HepG2 (cell line): ENCODE measurements around the gene PCDHGA10. TPM values are rescaled to one million over a fixed set of nuclear protein-coding genes. Genes with fewer than 3 reads are reported as not detected.
A peak's percentile ranks its signal among the peaks of the same experiment; 100 is the strongest.

Source experiments
- ATAC-seq: fragments of 200-7000 bp; cut with Tn5 transposase; 3 replicates; pipeline ENCODE4 v1.9.1; 2020; ENCODE audit warnings: mild to moderate bottlenecking, moderate library complexity
- BruUV-seq: library from RNA; stranded (reverse); fragments of 400-500 nt; replicated peaks from 2 replicates; lab custom pipeline; 2021; lab: Mats Ljungman, UMichigan
- CTCF ChIA-PET: fragments of 300-600 bp; formaldehyde crosslinking; extraction: SDS; loops from one replicate; lab custom pipeline; 2021; ENCODE audit warnings: low total read pairs, inconsistent platforms, low intra/inter-chr PET ratio; lab: Yijun Ruan, JAX
- POLR2A ChIA-PET: fragments of 350-600 bp; sonication (Branson Sonifier 250); formaldehyde crosslinking; loops from one replicate; lab custom pipeline; 2020; ENCODE audit warnings: antibody characterized with exemption, inconsistent platforms; lab: Yijun Ruan, JAX
- DNase-seq: peaks from one replicate; pipeline ENCODE4 v3.0.0-alpha.2; 2015; ENCODE audit warnings: low spot score
- FAIRE-seq: peaks from 3 replicates; lab custom pipeline; 2011; peaks lifted over from hg19 to GRCh38; lab: Jason Lieb, UNC
- H2AFZ ChIP-seq: one replicate; pipeline ENCODE4 v1.6.1; 2011; ENCODE audit warnings: low read length, inconsistent platforms
- H3K27ac ChIP-seq: fragments of 300-600 bp; 3 replicates; pipeline ENCODE4 v1.8.0; 2011; ENCODE audit warnings: mixed run types, mild to moderate bottlenecking, mixed read lengths, low read length, inconsistent platforms; ENCODE audit not compliant: insufficient read depth; ENCODE audit errors: extremely low read length
- H3K27me3 ChIP-seq, 2 experiments: fragments of 200-600 bp in 1 of 2; 2 replicates in 1 of 2; 3 replicates in 1 of 2; pipeline versions ENCODE4 v1.6.0 to v1.8.0; 2011; ENCODE audit warnings: low read length in 2 of 2, mild to moderate bottlenecking in 2 of 2, moderate library complexity in 2 of 2, inconsistent platforms in 1 of 2; ENCODE audit not compliant: insufficient read depth in 2 of 2, control insufficient read depth in 1 of 2
- H3K36me3 ChIP-seq, 2 experiments: fragments of 200-600 bp in 1 of 2; replicated peaks in 1 of 2; 2 replicates in 1 of 2; 3 replicates in 1 of 2; pipeline versions ENCODE4 v1.5.1 to v1.8.0; 2011; ENCODE audit warnings: low read length in 2 of 2, inconsistent platforms in 1 of 2; ENCODE audit not compliant: insufficient read depth in 2 of 2, control insufficient read depth in 1 of 2
- H3K4me1 ChIP-seq: 2 replicates; pipeline ENCODE4 v1.5.1; 2012; ENCODE audit warnings: low read length, inconsistent platforms; ENCODE audit not compliant: insufficient read depth
- H3K4me2 ChIP-seq: 2 replicates; pipeline ENCODE4 v1.6.0; 2011; ENCODE audit warnings: low read depth, low read length, inconsistent platforms
- H3K4me3 ChIP-seq, 3 experiments: fragments of 200-600 bp in 1 of 3; sonication (generic), shearing (Covaris generic) in 1 of 3; replicated peaks in 1 of 3; 2 replicates each; pipeline ENCODE4 v1.5.1; 2011 to 2016; ENCODE audit warnings: low read length in 3 of 3, inconsistent platforms in 2 of 3, low read depth in 2 of 3, mild to moderate bottlenecking in 2 of 3, control low read depth in 1 of 3, mixed read lengths in 1 of 3; ENCODE audit not compliant: insufficient read depth in 1 of 3
- H3K79me2 ChIP-seq: one replicate; pipeline ENCODE4 v1.6.1; 2011; ENCODE audit warnings: low read length, inconsistent platforms; ENCODE audit not compliant: insufficient read depth
- H3K9ac ChIP-seq: 2 replicates; pipeline ENCODE4 v1.6.0; 2011; ENCODE audit warnings: mild to moderate bottlenecking, low read depth, low read length, inconsistent platforms; ENCODE audit not compliant: insufficient read depth
- H3K9me3 ChIP-seq: 2 replicates; pipeline ENCODE4 v1.5.1; 2012; ENCODE audit warnings: mild to moderate bottlenecking, low read length
- H4K20me1 ChIP-seq: 2 replicates; pipeline ENCODE4 v1.6.0; 2011; ENCODE audit warnings: inconsistent platforms, mild to moderate bottlenecking, low read length, moderate library complexity; ENCODE audit not compliant: insufficient read depth
- EEA1 ChIP-seq: sonication (generic); formaldehyde crosslinking; IDR thresholded peaks from 2 replicates; pipeline ENCODE4 v1.5.1; 2020; ENCODE audit warnings: mild to moderate bottlenecking, missing genetic modification reagents, borderline replicate concordance
- KLF12 ChIP-seq: sonication (generic); formaldehyde crosslinking; IDR thresholded peaks from 2 replicates; pipeline ENCODE4 v1.4.0; 2020; ENCODE audit warnings: missing genetic modification reagents, borderline replicate concordance
- STAG1 ChIP-seq: sonication (generic); formaldehyde crosslinking; IDR thresholded peaks from 2 replicates; pipeline ENCODE4 v1.4.0; 2020; ENCODE audit warnings: missing genetic modification reagents
- TP53 ChIP-seq: sonication (generic); formaldehyde crosslinking; conservative IDR thresholded peaks from 2 replicates; pipeline ENCODE4 v1.4.0; 2020; ENCODE audit warnings: missing genetic modification reagents
- ZBTB1 ChIP-seq: sonication (generic); formaldehyde crosslinking; IDR thresholded peaks from 2 replicates; pipeline ENCODE4 v1.4.0; 2020; ENCODE audit warnings: missing genetic modification reagents, borderline replicate concordance
- ZNF460 ChIP-seq: sonication (generic); formaldehyde crosslinking; IDR thresholded peaks from 2 replicates; pipeline ENCODE4 v1.5.1; 2020; ENCODE audit warnings: missing genetic modification reagents, mild to moderate bottlenecking, borderline replicate concordance
- WGBS: methylation state at CpG from one replicate; pipeline ENCODE4 v1.1.6; 2017; ENCODE audit warnings: low lambda C conversion rate; 5-methylcytosine and 5-hydroxymethylcytosine counted together
- in situ Hi-C: cut with HindIII; loops from 2 replicates; pipeline ENCODE4 v1.10.0; 2017; ENCODE audit warnings: low pct_unique_long_range_greater_than_20kb; ENCODE audit not compliant: extremely low pct_ligation_motif_present
- intact Hi-C: fragments of 100-400 bp; cut with micrococcal nuclease; formaldehyde crosslinking; loops from one replicate; pipeline ENCODE4 v1.10.0; 2022; ENCODE audit not compliant: unreplicated experiment
- polyA plus RNA-seq, 8 experiments: library from polyadenylated mRNA; depleted of rRNA in 3 of 8; stranded (reverse) in 7 of 8; unstranded in 1 of 8; fragments of >200 nt; fragmentation: Illumina TruSeq in 4 of 8; extraction: Trizol in 4 of 8; gene quantifications; 2 replicates each; pipeline versions ENCODE4 v1.2.1 to v1.2.3, GENCODE V29; 2011 to 2016; ENCODE audit warnings: low read depth in 4 of 8, missing spikeins in 1 of 8, mixed read lengths in 1 of 8; ENCODE audit not compliant: insufficient read depth in 1 of 8
- total RNA-seq, 5 experiments: library from RNA; depleted of rRNA; stranded (reverse); fragments of >200 nt; fragmentation: Illumina TruSeq; extraction: Trizol; gene quantifications; 2 replicates each; pipeline ENCODE4 v1.2.3, GENCODE V29; 2016; ENCODE audit warnings: low read depth in 1 of 5
- TF ChIP-seq, protein P1 (sequence below): sonication (generic); formaldehyde crosslinking; IDR thresholded peaks from 2 replicates; pipeline ENCODE4 v1.4.0; 2020; ENCODE audit warnings: missing genetic modification reagents
- TF ChIP-seq, protein P2 (sequence below): sonication (generic); formaldehyde crosslinking; IDR thresholded peaks from 2 replicates; pipeline ENCODE4 v1.5.0; 2020; ENCODE audit warnings: mild to moderate bottlenecking, missing genetic modification reagents, moderate library complexity

The PCDHGA10 gene
- total and polyA plus RNA-seq, 2 of the 13 experiments (the other 11 are each of a cell fraction or from before 2014, with no cell fraction given): 0.04 to 0.18 TPM

GRCh38 chr5:141420855-141421488 is 8.2 kb downstream of the PCDHGA10 start, which contains the start of gene PCDHGA11:
TSS of gene PCDHGA11 (plus strand) at chr5:141421051. CDS start at chr5:141421228, 177 bp downstream.
- Histone ChIP-seq H3K9me3 (peaks cover 30% of the 10 kb centered on the region), H3K4me3 (no peak within 1 kb of the TSS), H3K4me1 (no peaks in the 10 kb centered on the region), H3K9ac (no peak within 1 kb of the TSS), H4K20me1 (no peaks in the 10 kb centered on the region), H3K36me3 (no peaks in the 10 kb centered on the region), H2AFZ (no peak within 1 kb of the TSS), H3K27me3 (no peaks in the 10 kb centered on the region), H3K79me2 (no peaks in the 10 kb centered on the region), H3K27ac (no peak within 1 kb of the TSS), H3K4me2 (no peak within 1 kb of the TSS)
- in situ Hi-C loops: no loop called here
- ATAC-seq: no peak
- intact Hi-C loops: no loop called here
- FAIRE-seq: no peak
- no TSS peak for BruUV-seq
- CTCF ChIA-PET: interaction anchor here (1.4 kb wide), 1 partner anchor 104 kb away, joined by 8 read pairs; no protein-coding TSS in a partner anchor
- no peak for DNase-seq
- TF ChIP-seq ZNF460 (no peak), ZBTB1 (no peak), STAG1 (peak; percentile 30), EEA1 (no peak), KLF12 (no peak), TP53 (CRISPR knock-in tag) (no peak)
- TF ChIP-seq, protein P1, sequence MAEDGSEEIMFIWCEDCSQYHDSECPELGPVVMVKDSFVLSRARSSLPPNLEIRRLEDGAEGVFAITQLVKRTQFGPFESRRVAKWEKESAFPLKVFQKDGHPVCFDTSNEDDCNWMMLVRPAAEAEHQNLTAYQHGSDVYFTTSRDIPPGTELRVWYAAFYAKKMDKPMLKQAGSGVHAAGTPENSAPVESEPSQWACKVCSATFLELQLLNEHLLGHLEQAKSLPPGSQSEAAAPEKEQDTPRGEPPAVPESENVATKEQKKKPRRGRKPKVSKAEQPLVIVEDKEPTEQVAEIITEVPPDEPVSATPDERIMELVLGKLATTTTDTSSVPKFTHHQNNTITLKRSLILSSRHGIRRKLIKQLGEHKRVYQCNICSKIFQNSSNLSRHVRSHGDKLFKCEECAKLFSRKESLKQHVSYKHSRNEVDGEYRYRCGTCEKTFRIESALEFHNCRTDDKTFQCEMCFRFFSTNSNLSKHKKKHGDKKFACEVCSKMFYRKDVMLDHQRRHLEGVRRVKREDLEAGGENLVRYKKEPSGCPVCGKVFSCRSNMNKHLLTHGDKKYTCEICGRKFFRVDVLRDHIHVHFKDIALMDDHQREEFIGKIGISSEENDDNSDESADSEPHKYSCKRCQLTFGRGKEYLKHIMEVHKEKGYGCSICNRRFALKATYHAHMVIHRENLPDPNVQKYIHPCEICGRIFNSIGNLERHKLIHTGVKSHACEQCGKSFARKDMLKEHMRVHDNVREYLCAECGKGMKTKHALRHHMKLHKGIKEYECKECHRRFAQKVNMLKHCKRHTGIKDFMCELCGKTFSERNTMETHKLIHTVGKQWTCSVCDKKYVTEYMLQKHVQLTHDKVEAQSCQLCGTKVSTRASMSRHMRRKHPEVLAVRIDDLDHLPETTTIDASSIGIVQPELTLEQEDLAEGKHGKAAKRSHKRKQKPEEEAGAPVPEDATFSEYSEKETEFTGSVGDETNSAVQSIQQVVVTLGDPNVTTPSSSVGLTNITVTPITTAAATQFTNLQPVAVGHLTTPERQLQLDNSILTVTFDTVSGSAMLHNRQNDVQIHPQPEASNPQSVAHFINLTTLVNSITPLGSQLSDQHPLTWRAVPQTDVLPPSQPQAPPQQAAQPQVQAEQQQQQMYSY (CRISPR knock-in tag): no peak
- TF ChIP-seq, protein P2, sequence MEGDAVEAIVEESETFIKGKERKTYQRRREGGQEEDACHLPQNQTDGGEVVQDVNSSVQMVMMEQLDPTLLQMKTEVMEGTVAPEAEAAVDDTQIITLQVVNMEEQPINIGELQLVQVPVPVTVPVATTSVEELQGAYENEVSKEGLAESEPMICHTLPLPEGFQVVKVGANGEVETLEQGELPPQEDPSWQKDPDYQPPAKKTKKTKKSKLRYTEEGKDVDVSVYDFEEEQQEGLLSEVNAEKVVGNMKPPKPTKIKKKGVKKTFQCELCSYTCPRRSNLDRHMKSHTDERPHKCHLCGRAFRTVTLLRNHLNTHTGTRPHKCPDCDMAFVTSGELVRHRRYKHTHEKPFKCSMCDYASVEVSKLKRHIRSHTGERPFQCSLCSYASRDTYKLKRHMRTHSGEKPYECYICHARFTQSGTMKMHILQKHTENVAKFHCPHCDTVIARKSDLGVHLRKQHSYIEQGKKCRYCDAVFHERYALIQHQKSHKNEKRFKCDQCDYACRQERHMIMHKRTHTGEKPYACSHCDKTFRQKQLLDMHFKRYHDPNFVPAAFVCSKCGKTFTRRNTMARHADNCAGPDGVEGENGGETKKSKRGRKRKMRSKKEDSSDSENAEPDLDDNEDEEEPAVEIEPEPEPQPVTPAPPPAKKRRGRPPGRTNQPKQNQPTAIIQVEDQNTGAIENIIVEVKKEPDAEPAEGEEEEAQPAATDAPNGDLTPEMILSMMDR: peak; percentile 60
- WGBS: 76% methylated on average over 39 of the region's 42 CpGs
- POLR2A ChIA-PET: no interaction called here
